Loucy (cell line): ENCODE data around the gene NEK5.

Source experiments
- H2AFZ ChIP-seq: fragments of 200-600 bp; sonication (generic); 2 replicates; pipeline ENCODE4 v1.6.0; 2016; ENCODE audit warnings: antibody characterized with exemption, mild to moderate bottlenecking, low read length, moderate library complexity
- H3F3A ChIP-seq: fragments of 200-600 bp; 2 replicates; pipeline ENCODE4 v1.6.0; 2016; ENCODE audit warnings: antibody characterized with exemption, low read depth, mild to moderate bottlenecking
- H3K27me3 ChIP-seq: fragments of 200-600 bp; sonication (generic); 2 replicates; pipeline ENCODE4 v1.6.1; 2014; ENCODE audit warnings: low read length, mild to moderate bottlenecking; ENCODE audit not compliant: insufficient read depth, poor library complexity, severe bottlenecking
- H3K36me3 ChIP-seq: fragments of 200-600 bp; sonication (generic); 2 replicates; pipeline ENCODE4 v1.6.1; 2016; ENCODE audit warnings: low read length; ENCODE audit not compliant: insufficient read depth
- H3K4me1 ChIP-seq: fragments of 200-600 bp; sonication (generic); 2 replicates; pipeline ENCODE4 v1.5.1; 2014; ENCODE audit warnings: low read length, mild to moderate bottlenecking; ENCODE audit not compliant: insufficient read depth, poor library complexity, severe bottlenecking
- H3K4me2 ChIP-seq: fragments of 200-600 bp; sonication (generic); 2 replicates; pipeline ENCODE4 v1.6.0; 2014; ENCODE audit warnings: antibody characterized with exemption, low read length, low read depth, mild to moderate bottlenecking; ENCODE audit not compliant: poor library complexity, severe bottlenecking
- H3K4me3 ChIP-seq: fragments of 200-600 bp; sonication (generic); 2 replicates; pipeline ENCODE4 v1.5.1; 2014; ENCODE audit warnings: low read length, mild to moderate bottlenecking, mixed read lengths; ENCODE audit not compliant: poor library complexity, severe bottlenecking
- H3K79me2 ChIP-seq: fragments of 200-600 bp; sonication (generic); 2 replicates; pipeline ENCODE4 v1.6.1; 2014; ENCODE audit warnings: low read length; ENCODE audit not compliant: insufficient read depth
- H3K9ac ChIP-seq: fragments of 200-600 bp; sonication (generic); 2 replicates; pipeline ENCODE4 v1.6.0; 2014; ENCODE audit warnings: mild to moderate bottlenecking, low read depth, low read length, moderate library complexity; ENCODE audit not compliant: poor library complexity, severe bottlenecking
- H3K9me2 ChIP-seq: fragments of 200-600 bp; sonication (generic); replicated peaks from 2 replicates; pipeline ENCODE4 v1.6.1; 2016; ENCODE audit warnings: low read depth, low read length, mixed read lengths
- H3K9me3 ChIP-seq: fragments of 200-600 bp; sonication (generic); 2 replicates; pipeline ENCODE4 v1.6.1; 2014; ENCODE audit warnings: mild to moderate bottlenecking, antibody characterized with exemption, low read length, low read depth; ENCODE audit not compliant: insufficient read depth
- H4K20me1 ChIP-seq: fragments of 200-600 bp; sonication (generic); 2 replicates; pipeline ENCODE4 v1.6.0; 2014; ENCODE audit warnings: antibody characterized with exemption, low read length, mild to moderate bottlenecking; ENCODE audit not compliant: insufficient read depth, poor library complexity, severe bottlenecking
- CTCF ChIP-seq: fragments of 200-600 bp; sonication (generic); conservative IDR thresholded peaks from 2 replicates; pipeline ENCODE4 v1.5.1; 2014; ENCODE audit warnings: mild to moderate bottlenecking, antibody characterized with exemption, low read length
- EZH2phosphoT487 ChIP-seq: fragments of 200-600 bp; IDR thresholded peaks from 2 replicates; pipeline ENCODE4 v1.6.1; 2018; ENCODE audit warnings: antibody characterized with exemption, mild to moderate bottlenecking, moderate library complexity, borderline replicate concordance

Gene NEK5

DNA sequence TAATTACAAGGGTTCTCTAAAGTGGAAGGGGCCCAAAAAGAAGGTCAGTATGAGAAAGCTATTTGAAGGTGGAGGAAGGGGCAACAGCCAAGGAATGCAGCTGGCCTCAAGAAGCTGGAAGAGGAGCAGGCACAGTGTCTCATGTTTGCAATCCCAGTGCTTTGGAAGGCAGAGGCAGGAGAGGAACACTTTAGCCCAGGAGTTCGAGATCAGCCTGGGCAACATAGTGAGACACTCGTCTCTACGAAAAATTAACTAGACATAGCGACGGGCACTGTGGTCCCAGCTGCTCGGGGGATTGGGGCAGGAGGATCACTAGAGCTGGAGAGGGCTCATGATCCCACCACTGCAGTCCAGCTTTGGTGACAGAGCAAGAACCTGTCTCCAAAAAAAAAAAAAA lies 31.2 kb upstream of the NEK5 start:
- peak overlapping the region; percentile 76 for H3K4me2 ChIP-seq
- no peaks in the 10 kb centered on the region for H3K36me3 ChIP-seq
- no peaks in the 10 kb centered on the region for H4K20me1 ChIP-seq
- H2AFZ ChIP-seq = peak overlapping the region; percentile 73
- no peaks in the 10 kb centered on the region for H3K9me2 ChIP-seq
- TF ChIP-seq CTCF (no peak), EZH2phosphoT487 (no peak)
- H3F3A ChIP-seq = peaks cover 4% of the 10 kb centered on the region; the same call in 1 of the 2 replicates
- H3K4me3 ChIP-seq = peak overlapping the region; percentile 79
- no peaks in the 10 kb centered on the region for H3K9me3 ChIP-seq
- H3K4me1 ChIP-seq = peaks cover 61% of the 10 kb centered on the region
- H3K79me2 ChIP-seq = peaks cover 17% of the 10 kb centered on the region; the same call in 1 of the 2 replicates
- no peaks in the 10 kb centered on the region for H3K27me3 ChIP-seq
- peak overlapping the region; percentile 76 for H3K9ac ChIP-seq

DNA sequence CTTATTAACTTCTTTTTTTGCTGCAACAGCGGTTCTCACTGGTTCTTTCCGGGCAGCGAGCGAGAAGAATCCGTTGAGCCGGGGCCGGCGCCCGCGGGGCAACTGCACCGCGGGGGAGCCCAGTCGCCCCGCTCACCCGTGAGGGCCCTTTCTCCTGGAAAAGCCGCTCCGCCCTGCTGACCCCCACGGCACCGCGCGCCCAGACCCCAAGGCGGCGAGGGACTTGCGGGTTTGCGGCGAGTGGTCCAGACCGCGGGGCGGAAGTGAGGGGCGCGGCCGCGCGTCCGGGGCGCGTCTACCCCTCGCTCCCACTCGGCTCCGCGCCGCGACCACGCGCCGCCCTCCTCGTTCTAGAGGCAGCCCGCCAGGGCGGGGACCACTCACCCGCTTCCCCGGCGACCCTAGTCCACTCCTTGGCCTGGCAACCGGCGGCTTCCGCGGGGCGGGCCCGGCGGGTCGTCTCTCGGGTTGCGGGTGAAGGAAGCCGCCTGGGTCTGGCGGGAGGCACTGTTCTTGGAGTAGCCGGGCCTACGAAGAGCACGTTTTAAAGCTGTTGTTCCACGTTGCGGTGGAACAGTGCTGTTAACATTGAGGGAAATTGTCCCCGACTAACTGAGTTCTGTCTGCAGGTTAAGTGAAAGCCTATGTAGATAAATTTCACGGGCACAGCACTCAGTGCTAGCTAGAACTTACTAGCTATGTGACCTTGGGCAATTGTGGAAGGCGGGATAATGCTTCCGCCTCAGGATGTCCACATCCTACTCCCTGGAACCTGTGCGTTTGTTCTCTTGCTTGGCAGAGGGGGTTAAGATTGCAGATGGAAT lies 30.5 kb upstream of the NEK5 start, which contains the start of gene NEK3:
TSS of gene NEK3 (minus strand) at position 439 of the 824 bp plus-strand sequence. CDS start 3,406 bp downstream, outside the sequence.
- no peaks in the 10 kb centered on the region for H3K9me3 ChIP-seq
- no peaks in the 10 kb centered on the region for H3K9me2 ChIP-seq
- H3K36me3 ChIP-seq = no peaks in the 10 kb centered on the region
- peaks cover 17% of the 10 kb centered on the region; the same call in 1 of the 2 replicates for H3K79me2 ChIP-seq
- H3K9ac ChIP-seq = peak within 1 kb of the TSS; percentile 76
- TF ChIP-seq EZH2phosphoT487 (no peak), CTCF (no peak)
- peaks cover 61% of the 10 kb centered on the region for H3K4me1 ChIP-seq
- peak within 1 kb of the TSS; percentile 79 for H3K4me3 ChIP-seq
- peak within 1 kb of the TSS; percentile 76 for H3K4me2 ChIP-seq
- H3K27me3 ChIP-seq = no peaks in the 10 kb centered on the region
- no peaks in the 10 kb centered on the region for H4K20me1 ChIP-seq
- peak within 1 kb of the TSS; percentile 73 for H2AFZ ChIP-seq
- H3F3A ChIP-seq = peaks cover 4% of the 10 kb centered on the region; the same call in 1 of the 2 replicates

GRCh38 chr13:52158629-52159158 lies 29.8 kb upstream of the NEK5 start:
- Histone ChIP-seq H4K20me1 (no peaks in the 10 kb centered on the region), H3K4me2 (peak overlapping the region; percentile 76), H2AFZ (peak overlapping the region; percentile 73), H3K9me3 (no peaks in the 10 kb centered on the region), H3K36me3 (no peaks in the 10 kb centered on the region), H3K27me3 (no peaks in the 10 kb centered on the region), H3K9ac (peak overlapping the region; percentile 76), H3K9me2 (no peaks in the 10 kb centered on the region), H3K4me1 (peaks cover 61% of the 10 kb centered on the region), H3K4me3 (peak overlapping the region; percentile 79), H3K79me2 (peaks cover 17% of the 10 kb centered on the region; the same call in 1 of the 2 replicates), H3F3A (peaks cover 4% of the 10 kb centered on the region; the same call in 1 of the 2 replicates)
- TF ChIP-seq CTCF = no peak
- TF ChIP-seq EZH2phosphoT487 = no peak
